ENCODE data around the gene PEX19. TPM values are rescaled to one million over a fixed set of nuclear protein-coding genes. Genes with fewer than 3 reads are reported as not detected.

Gene PEX19
- polyA plus RNA-seq, 1 donor (not counting 4 experiments of a cell fraction or from before 2014, with no cell fraction given), result 48.7 TPM

DNA sequence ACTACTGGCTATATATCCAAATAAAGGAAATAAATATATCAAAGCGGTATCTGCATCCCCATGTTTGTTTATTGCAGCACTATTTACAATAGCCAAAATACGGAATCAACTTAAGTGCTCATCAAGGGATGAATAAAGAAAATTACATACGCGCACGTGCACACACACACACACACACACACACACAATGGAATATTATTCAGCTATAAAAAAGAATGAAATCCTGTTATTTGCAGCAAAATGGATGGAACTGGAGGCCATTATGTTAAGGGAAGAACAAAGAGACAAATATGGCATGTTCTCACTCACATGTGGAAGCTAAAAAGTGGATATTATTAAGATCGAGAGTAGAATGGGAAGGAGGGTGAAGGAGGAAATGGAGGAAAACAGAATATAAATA lies 37.9 kb upstream of the PEX19 start:
- no peaks in the 10 kb centered on the region for H4K20me1 ChIP-seq (ENCODE audit: control insufficient read depth, extremely low read depth, insufficient read depth, low read length)
- DNase-seq (ENCODE audit: low read depth, low spot score) (no peak), FAIRE-seq (no peak)
- H3K9me1 ChIP-seq (ENCODE audit: control insufficient read depth, extremely low read depth, insufficient read depth, low read length), result no peaks in the 10 kb centered on the region
- dilution Hi-C loops (cut with MboI; ENCODE audit: extremely low pct_ligation_motif_present, low sequenced_read_pairs), result no loop called here
- no peaks in the 10 kb centered on the region for H3K9me3 ChIP-seq (ENCODE audit: control insufficient read depth, low read depth, low read length)
- H3K4me1 ChIP-seq (ENCODE audit: control insufficient read depth, extremely low read depth, insufficient read depth, low read length), result no peaks in the 10 kb centered on the region
- no peak overlapping the region for H3K9ac ChIP-seq (ENCODE audit: control insufficient read depth, extremely low read depth, insufficient read depth, low read length)
- H3K36me3 ChIP-seq (ENCODE audit: control insufficient read depth in 2 of 2, extremely low read depth in 1 of 2, insufficient read depth in 2 of 2, low read length in 2 of 2), result peaks cover 15 to 29% of the 10 kb centered on the region in 2 experiments
- TF ChIP-seq EZH2 (IDR thresholded peaks at IDR 0.05; ENCODE audit: low read length), result no peak
- TF ChIP-seq, protein P1, sequence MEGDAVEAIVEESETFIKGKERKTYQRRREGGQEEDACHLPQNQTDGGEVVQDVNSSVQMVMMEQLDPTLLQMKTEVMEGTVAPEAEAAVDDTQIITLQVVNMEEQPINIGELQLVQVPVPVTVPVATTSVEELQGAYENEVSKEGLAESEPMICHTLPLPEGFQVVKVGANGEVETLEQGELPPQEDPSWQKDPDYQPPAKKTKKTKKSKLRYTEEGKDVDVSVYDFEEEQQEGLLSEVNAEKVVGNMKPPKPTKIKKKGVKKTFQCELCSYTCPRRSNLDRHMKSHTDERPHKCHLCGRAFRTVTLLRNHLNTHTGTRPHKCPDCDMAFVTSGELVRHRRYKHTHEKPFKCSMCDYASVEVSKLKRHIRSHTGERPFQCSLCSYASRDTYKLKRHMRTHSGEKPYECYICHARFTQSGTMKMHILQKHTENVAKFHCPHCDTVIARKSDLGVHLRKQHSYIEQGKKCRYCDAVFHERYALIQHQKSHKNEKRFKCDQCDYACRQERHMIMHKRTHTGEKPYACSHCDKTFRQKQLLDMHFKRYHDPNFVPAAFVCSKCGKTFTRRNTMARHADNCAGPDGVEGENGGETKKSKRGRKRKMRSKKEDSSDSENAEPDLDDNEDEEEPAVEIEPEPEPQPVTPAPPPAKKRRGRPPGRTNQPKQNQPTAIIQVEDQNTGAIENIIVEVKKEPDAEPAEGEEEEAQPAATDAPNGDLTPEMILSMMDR (optimal IDR thresholded peaks at IDR 0.05 in 1 of 3, IDR thresholded peaks at IDR 0.05 in 1 of 3, conservative IDR thresholded peaks at IDR 0.05 in 1 of 3; ENCODE audit: extremely low read depth in 1 of 3, insufficient read depth in 2 of 3, low read length in 3 of 3), result no peak
- no peak overlapping the region for H3K27ac ChIP-seq (ENCODE audit: control insufficient read depth, insufficient read depth, low read length)
- H3K27me3 ChIP-seq (ENCODE audit: control insufficient read depth, extremely low read depth, insufficient read depth, low read length), result no peaks in the 10 kb centered on the region
- peaks cover 40% of the 10 kb centered on the region for H3K79me2 ChIP-seq (ENCODE audit: control insufficient read depth, insufficient read depth, low read length)
- no peak overlapping the region for H3K4me2 ChIP-seq (ENCODE audit: control insufficient read depth, extremely low read depth, insufficient read depth, low read depth, low read length)
- no peak overlapping the region for H2AFZ ChIP-seq (ENCODE audit: control insufficient read depth, low read length)
- no peak overlapping the region for H3K4me3 ChIP-seq (ENCODE audit: control insufficient read depth in 2 of 3, extremely low read depth in 1 of 3, insufficient read depth in 2 of 3, low read depth in 1 of 3, low read length in 3 of 3)

DNA sequence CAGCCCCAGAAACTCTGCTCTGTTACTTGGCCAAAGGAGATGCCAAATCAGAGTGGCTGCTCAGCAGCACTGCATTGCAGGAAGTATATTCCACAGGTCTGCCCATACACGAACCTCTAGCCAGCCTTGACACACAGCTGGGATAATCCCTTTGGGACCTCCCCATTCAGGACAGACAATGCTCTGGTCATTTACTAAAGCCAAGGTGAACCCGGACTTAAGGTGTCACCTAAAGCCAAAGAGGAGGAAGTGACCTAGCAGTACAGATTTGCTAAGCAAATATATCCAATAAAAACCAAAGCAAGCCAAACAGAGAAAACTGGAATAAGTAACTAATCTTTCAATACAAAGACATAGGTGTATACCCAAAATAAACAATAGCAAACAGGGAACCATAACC lies 30.4 kb upstream of the PEX19 start:
- no peaks in the 10 kb centered on the region for H3K4me1 ChIP-seq (ENCODE audit: control insufficient read depth, extremely low read depth, insufficient read depth, low read length)
- H3K36me3 ChIP-seq (ENCODE audit: control insufficient read depth in 2 of 2, extremely low read depth in 1 of 2, insufficient read depth in 2 of 2, low read length in 2 of 2), result peaks cover 21 to 23% of the 10 kb centered on the region in 2 experiments
- H4K20me1 ChIP-seq (ENCODE audit: control insufficient read depth, extremely low read depth, insufficient read depth, low read length), result no peaks in the 10 kb centered on the region
- FAIRE-seq, result no peak
- H3K4me3 ChIP-seq (ENCODE audit: control insufficient read depth in 2 of 3, extremely low read depth in 1 of 3, insufficient read depth in 2 of 3, low read depth in 1 of 3, low read length in 3 of 3), result no peak overlapping the region
- dilution Hi-C loops (cut with MboI; ENCODE audit: extremely low pct_ligation_motif_present, low sequenced_read_pairs), result no loop called here
- H3K27ac ChIP-seq (ENCODE audit: control insufficient read depth, insufficient read depth, low read length), result no peak overlapping the region
- H3K27me3 ChIP-seq (ENCODE audit: control insufficient read depth, extremely low read depth, insufficient read depth, low read length), result no peaks in the 10 kb centered on the region
- no peaks in the 10 kb centered on the region for H3K9me3 ChIP-seq (ENCODE audit: control insufficient read depth, low read depth, low read length)
- peaks cover 17% of the 10 kb centered on the region for H3K79me2 ChIP-seq (ENCODE audit: control insufficient read depth, insufficient read depth, low read length)
- H3K9ac ChIP-seq (ENCODE audit: control insufficient read depth, extremely low read depth, insufficient read depth, low read length), result no peak overlapping the region
- no peaks in the 10 kb centered on the region for H3K9me1 ChIP-seq (ENCODE audit: control insufficient read depth, extremely low read depth, insufficient read depth, low read length)
- H3K4me2 ChIP-seq (ENCODE audit: control insufficient read depth, extremely low read depth, insufficient read depth, low read depth, low read length), result no peak overlapping the region
- no peak for DNase-seq (ENCODE audit: low read depth, low spot score)
- no peak overlapping the region for H2AFZ ChIP-seq (ENCODE audit: control insufficient read depth, low read length)
- no peak for TF ChIP-seq EZH2 (IDR thresholded peaks at IDR 0.05; ENCODE audit: low read length)
- TF ChIP-seq, protein P1 (optimal IDR thresholded peaks at IDR 0.05 in 1 of 3, IDR thresholded peaks at IDR 0.05 in 1 of 3, conservative IDR thresholded peaks at IDR 0.05 in 1 of 3; ENCODE audit: extremely low read depth in 1 of 3, insufficient read depth in 2 of 3, low read length in 3 of 3), result no peak

All from keratinocyte (primary cell).